Testis (tissue), 3 donors: Measurements from ENCODE around the gene PTPN13. TPM values are rescaled to one million over a fixed set of nuclear protein-coding genes. Genes with fewer than 3 reads are reported as not detected.
A peak's percentile ranks its signal among the peaks of the same experiment; 100 is the strongest.

Experiments
- DNase-seq: peaks from one replicate; pipeline ENCODE4 v3.0.0-alpha.2; 2019
- H3K27ac ChIP-seq, 2 donors: fragments of 200-600 bp; sonication (generic); one replicate each; pipeline ENCODE4 v1.5.1; 2019
- H3K27me3 ChIP-seq: fragments of 200-600 bp; sonication (generic); one replicate; pipeline ENCODE4 v1.5.1; 2019
- H3K36me3 ChIP-seq: fragments of 200-600 bp; sonication (generic); one replicate; pipeline ENCODE4 v1.5.1; 2017; ENCODE audit warnings: low read depth; ENCODE audit errors: missing control alignments
- H3K4me1 ChIP-seq: fragments of 200-600 bp; sonication (generic); one replicate; pipeline ENCODE4 v1.5.1; 2019
- H3K4me3 ChIP-seq, 2 donors: fragments of 200-600 bp; sonication (generic); one replicate each; pipeline ENCODE4 v1.5.1; 2017 to 2019
- H3K9me3 ChIP-seq: fragments of 200-600 bp; sonication (generic); one replicate; pipeline ENCODE4 v1.5.1; 2017
- CTCF ChIP-seq, 3 experiments: fragments of 450-650 bp in 2 of 3; fragments of 200-600 bp in 1 of 3; sonication (generic) in 1 of 3; IDR thresholded peaks; one replicate each; pipeline ENCODE4 v1.5.1; 2016 to 2019; ENCODE audit warnings: antibody characterized with exemption in 3 of 3, mild to moderate bottlenecking in 2 of 3, moderate library complexity in 1 of 3
- POLR2A ChIP-seq: fragments of 450-650 bp; IDR thresholded peaks from one replicate; pipeline ENCODE4 v1.6.1; 2017; ENCODE audit warnings: antibody characterized with exemption, mild to moderate bottlenecking, moderate library complexity
- WGBS, 2 donors: methylation state at CpG; one replicate each; pipeline ENCODE4 v1.1.5; 2018; 5-methylcytosine and 5-hydroxymethylcytosine counted together
- intact Hi-C: fragments of 100-400 bp; cut with DNase I; formaldehyde crosslinking; loops from one replicate; pipeline ENCODE4 v1.15.1; 2023; ENCODE audit warnings: low total_unique reads
- polyA plus RNA-seq: library from polyadenylated mRNA; stranded (reverse); fragments of 350-450 nt; fragmentation: Illumina TruSeq; extraction: RNeasy Lipid Tissue Mini Kit (QIAGEN cat#74804); gene quantifications from one replicate; pipeline ENCODE4 v1.2.3, GENCODE V29; 2014; ENCODE audit warnings: low read depth, low replicate concordance; ENCODE audit not compliant: insufficient read depth
- total RNA-seq, 2 donors: library from RNA; depleted of rRNA; stranded (reverse); fragments of >200 nt; gene quantifications; one replicate each; pipeline ENCODE4 v1.2.3, GENCODE V29; 2016

Gene PTPN13
- total and polyA plus RNA-seq, 3 donors from 2014 or later: 30.1 to 62.0 (median 48.9) TPM

DNA sequence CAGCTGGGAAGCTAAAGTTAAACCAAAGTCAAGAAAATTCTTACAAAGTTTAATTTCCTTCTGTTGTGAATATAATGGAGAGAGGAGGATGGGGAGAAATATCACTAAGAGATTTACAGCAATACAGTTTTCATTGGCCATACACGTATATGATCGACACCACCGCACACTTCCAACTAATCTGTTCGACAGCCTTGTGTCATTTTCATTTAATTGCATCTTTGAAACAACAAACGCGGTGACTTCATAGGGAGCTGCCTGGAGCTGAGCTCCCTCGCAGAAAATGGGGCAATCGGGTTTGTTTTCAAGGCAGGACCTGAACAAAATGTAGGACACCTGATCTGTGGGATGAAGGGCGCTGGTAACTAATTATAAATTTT lies 1.3 kb downstream of the PTPN13 start:
- peak; percentile 43 for DNase-seq
- Histone ChIP-seq H3K4me3 (peak overlapping the region; percentile 82 to 92), H3K4me1 (peaks cover 29% of the 10 kb centered on the region), H3K36me3 (no peaks in the 10 kb centered on the region), H3K27me3 (no peaks in the 10 kb centered on the region), H3K27ac (peak overlapping the region; percentile 89 to 93), H3K9me3 (no peaks in the 10 kb centered on the region)
- TF ChIP-seq POLR2A: no peak
- no peak for TF ChIP-seq CTCF (IDR thresholded peaks at IDR 0.05)
- intact Hi-C loops: no loop called here
- WGBS, 2 donors: 4 to 9% methylated on average over 9 of the region's 9 CpGs

DNA sequence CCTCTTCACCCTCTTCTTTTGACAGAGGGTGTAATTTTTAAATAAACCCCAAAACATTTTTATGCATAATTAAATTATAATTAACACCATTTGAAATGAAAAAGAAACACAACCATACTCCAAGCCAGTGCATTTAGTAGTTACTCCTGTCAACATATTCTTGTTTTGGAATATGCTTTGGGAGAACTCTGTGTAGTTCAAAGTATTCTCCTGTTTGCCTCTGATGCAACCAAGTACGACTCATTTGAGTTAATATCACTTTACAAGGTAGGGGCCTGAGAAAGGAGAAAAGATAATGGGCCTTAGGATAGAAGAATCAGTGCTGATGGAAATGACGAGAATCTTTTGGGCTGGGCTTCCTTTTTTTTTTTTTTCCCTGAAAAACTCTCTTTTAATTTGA lies 2.7 kb downstream of the PTPN13 start:
- 38 to 49% methylated on average over 2 of the region's 2 CpGs for WGBS, 2 donors
- intact Hi-C loops: no loop called here
- peak overlapping the region; percentile 9 to 89 for H3K27ac ChIP-seq
- H3K4me3 ChIP-seq: peak overlapping the region in 1 of 2 donors; percentile 92
- H3K27me3 ChIP-seq: no peaks in the 10 kb centered on the region
- no peak for DNase-seq
- TF ChIP-seq POLR2A (no peak), CTCF (IDR thresholded peaks at IDR 0.05) (no peak)
- H3K9me3 ChIP-seq: no peaks in the 10 kb centered on the region
- H3K4me1 ChIP-seq: peaks cover 29% of the 10 kb centered on the region
- no peaks in the 10 kb centered on the region for H3K36me3 ChIP-seq

- TF ChIP-seq POLR2A (no peak), CTCF (IDR thresholded peaks at IDR 0.05) (no peak)
- Histone ChIP-seq H3K27me3 (no peaks in the 10 kb centered on the region), H3K4me1 (peaks cover 18% of the 10 kb centered on the region), H3K27ac (no peak overlapping the region), H3K36me3 (no peaks in the 10 kb centered on the region), H3K9me3 (no peaks in the 10 kb centered on the region), H3K4me3 (no peak overlapping the region)
- DNase-seq: no peak
- intact Hi-C loops: no loop called here
- WGBS, 2 donors: 56 to 73% methylated on average over 1 of the region's 1 CpG
These were observed 6.0 kb downstream of the PTPN13 start for GRCh38 chr4:86600007-86600653.

DNA sequence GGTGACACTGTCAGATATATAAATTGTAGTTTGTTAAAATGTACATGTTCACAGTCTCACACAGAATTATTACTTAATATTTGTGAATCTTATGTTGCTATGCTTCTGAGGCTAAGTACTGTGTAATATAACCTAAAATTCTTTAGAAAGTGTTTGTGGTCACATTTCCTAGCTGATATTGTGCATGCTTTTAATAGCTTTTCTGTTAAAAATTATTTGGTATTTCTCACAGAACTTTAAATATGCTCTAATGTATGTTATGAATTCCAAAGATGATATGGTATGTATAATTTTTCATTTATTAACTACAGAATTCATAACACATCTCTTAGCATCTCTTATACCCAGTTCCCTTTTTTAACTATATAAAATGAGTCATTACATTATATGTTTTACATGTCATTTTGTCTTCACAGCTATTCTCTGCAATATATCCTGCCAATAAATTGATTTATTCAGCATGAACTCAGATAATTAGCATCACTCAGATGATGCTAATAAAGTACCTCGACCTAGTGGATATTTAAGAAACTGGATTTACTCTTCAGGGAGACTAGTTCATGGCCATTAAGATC lies 9.3 kb downstream of the PTPN13 start:
- TF ChIP-seq POLR2A (no peak), CTCF (IDR thresholded peaks at IDR 0.05) (no peak)
- Histone ChIP-seq H3K27ac (no peak overlapping the region), H3K4me1 (no peaks in the 10 kb centered on the region), H3K9me3 (no peaks in the 10 kb centered on the region), H3K27me3 (no peaks in the 10 kb centered on the region), H3K4me3 (no peak overlapping the region), H3K36me3 (no peaks in the 10 kb centered on the region)
- 94 to 95% methylated on average over 1 of the region's 1 CpG for WGBS, 2 donors
- intact Hi-C loops: no loop called here
- DNase-seq: no peak

DNA sequence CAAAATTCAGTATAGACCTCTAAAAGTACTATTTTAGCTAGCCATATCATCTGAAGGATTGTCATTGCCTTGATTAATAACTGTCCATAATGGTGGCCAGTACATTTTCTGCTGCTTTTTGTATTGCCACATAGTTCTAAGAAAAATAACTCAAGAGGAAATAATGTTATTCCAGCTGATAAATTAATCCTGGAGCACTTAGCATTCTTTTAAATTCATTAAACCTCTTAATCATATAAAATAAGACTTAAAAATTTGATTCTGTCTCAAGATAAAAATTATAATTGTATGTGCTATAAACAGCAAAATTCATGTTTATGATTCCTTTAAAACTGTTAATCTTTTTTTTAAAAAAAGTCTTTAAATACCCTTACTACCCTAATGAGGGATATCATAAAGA lies 12.7 kb downstream of the PTPN13 start:
- no peak for DNase-seq
- Histone ChIP-seq H3K27me3 (no peaks in the 10 kb centered on the region), H3K4me3 (no peak overlapping the region), H3K27ac (no peak overlapping the region), H3K36me3 (no peaks in the 10 kb centered on the region), H3K4me1 (no peaks in the 10 kb centered on the region), H3K9me3 (no peaks in the 10 kb centered on the region)
- intact Hi-C loops: no loop called here
- TF ChIP-seq POLR2A (no peak), CTCF (IDR thresholded peaks at IDR 0.05) (no peak)
